ENCODE results near the gene MAML2. TPM values are rescaled to one million over a fixed set of nuclear protein-coding genes. Genes with fewer than 3 reads are reported as not detected.

The MAML2 gene
- total and polyA plus RNA-seq, 2 experiments from 2014 or later, result 2.0 to 7.1 TPM

DNA sequence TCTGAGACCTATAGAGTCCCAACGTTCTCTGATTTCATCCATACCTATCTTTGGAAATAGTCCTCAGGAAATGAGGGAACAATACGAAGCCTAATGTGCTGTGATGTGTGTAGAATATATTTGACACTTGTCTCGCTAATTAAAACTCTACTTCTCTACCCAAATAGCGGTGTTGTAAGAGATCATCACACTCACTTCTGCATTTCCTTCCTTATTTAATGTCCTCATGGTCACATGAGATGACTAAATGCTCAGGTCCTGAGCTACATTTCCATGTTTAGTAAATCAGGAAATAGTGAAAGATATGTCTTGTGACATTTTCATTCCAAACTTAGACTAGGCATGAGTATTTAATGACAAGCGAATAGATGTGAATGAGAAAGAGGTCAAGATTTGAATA is 112.3 kb downstream of the MAML2 start:
- Mint-ChIP-seq H3K4me1 (peaks cover 12% of the 10 kb centered on the region), H3K27me3 (ENCODE audit: insufficient read depth, low read depth, poor library complexity) (peaks cover 2% of the 10 kb centered on the region), H3K4me3 (no peak overlapping the region), H3K9me3 (no peaks in the 10 kb centered on the region), H3K27ac (no peak overlapping the region), H3K36me3 (ENCODE audit: low read depth) (no peaks in the 10 kb centered on the region)
- no peaks in the 10 kb centered on the region for H3K27me3 ChIP-seq (ENCODE audit: insufficient read depth)
- no peaks in the 10 kb centered on the region for H3K9me2 ChIP-seq (ENCODE audit: insufficient read depth)
- ATAC-seq (no peak), DNase-seq (ENCODE audit: low spot score) (no peak)
- no peaks in the 10 kb centered on the region for H3F3A ChIP-seq (replicated peaks; ENCODE audit: low read depth)
- H3K4me3 ChIP-seq, result no peak overlapping the region
- H3K36me3 ChIP-seq (ENCODE audit: insufficient read depth), result no peaks in the 10 kb centered on the region
- no peaks in the 10 kb centered on the region for H3K4me1 ChIP-seq (ENCODE audit: insufficient read depth)
- no peak overlapping the region for H3K4me2 ChIP-seq
- no peaks in the 10 kb centered on the region for H4K20me1 ChIP-seq (replicated peaks; ENCODE audit: insufficient read depth)
- no peaks in the 10 kb centered on the region for H3K79me2 ChIP-seq (replicated peaks; ENCODE audit: insufficient read depth)
- no peak overlapping the region for H2AFZ ChIP-seq
- no peak overlapping the region for H3K27ac ChIP-seq (ENCODE audit: low read depth)
- TF ChIP-seq, protein P1, sequence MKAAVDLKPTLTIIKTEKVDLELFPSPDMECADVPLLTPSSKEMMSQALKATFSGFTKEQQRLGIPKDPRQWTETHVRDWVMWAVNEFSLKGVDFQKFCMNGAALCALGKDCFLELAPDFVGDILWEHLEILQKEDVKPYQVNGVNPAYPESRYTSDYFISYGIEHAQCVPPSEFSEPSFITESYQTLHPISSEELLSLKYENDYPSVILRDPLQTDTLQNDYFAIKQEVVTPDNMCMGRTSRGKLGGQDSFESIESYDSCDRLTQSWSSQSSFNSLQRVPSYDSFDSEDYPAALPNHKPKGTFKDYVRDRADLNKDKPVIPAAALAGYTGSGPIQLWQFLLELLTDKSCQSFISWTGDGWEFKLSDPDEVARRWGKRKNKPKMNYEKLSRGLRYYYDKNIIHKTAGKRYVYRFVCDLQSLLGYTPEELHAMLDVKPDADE (IDR thresholded peaks at IDR 0.05), result no peak
- TF ChIP-seq EZH2 (IDR thresholded peaks at IDR 0.05; ENCODE audit: low read depth, unreplicated experiment) (no peak), EZH2phosphoT487 (IDR thresholded peaks at IDR 0.05; ENCODE audit: unreplicated experiment) (no peak), JUNB (IDR thresholded peaks at IDR 0.05; ENCODE audit: unreplicated experiment) (no peak), POLR2AphosphoS5 (IDR thresholded peaks at IDR 0.05; ENCODE audit: low read depth) (no peak), STAT1 (IDR thresholded peaks at IDR 0.05; ENCODE audit: unreplicated experiment) (no peak), ZNF114 (CRISPR knock-in tag; IDR thresholded peaks at IDR 0.05) (no peak), CREB1 (CRISPR knock-in tag; IDR thresholded peaks at IDR 0.05; ENCODE audit: low read depth) (no peak), ZNF331 (CRISPR knock-in tag; IDR thresholded peaks at IDR 0.05; ENCODE audit: low read depth) (no peak), NANOG (IDR thresholded peaks at IDR 0.05; ENCODE audit: borderline replicate concordance) (no peak)
- TF ChIP-seq, protein P2, sequence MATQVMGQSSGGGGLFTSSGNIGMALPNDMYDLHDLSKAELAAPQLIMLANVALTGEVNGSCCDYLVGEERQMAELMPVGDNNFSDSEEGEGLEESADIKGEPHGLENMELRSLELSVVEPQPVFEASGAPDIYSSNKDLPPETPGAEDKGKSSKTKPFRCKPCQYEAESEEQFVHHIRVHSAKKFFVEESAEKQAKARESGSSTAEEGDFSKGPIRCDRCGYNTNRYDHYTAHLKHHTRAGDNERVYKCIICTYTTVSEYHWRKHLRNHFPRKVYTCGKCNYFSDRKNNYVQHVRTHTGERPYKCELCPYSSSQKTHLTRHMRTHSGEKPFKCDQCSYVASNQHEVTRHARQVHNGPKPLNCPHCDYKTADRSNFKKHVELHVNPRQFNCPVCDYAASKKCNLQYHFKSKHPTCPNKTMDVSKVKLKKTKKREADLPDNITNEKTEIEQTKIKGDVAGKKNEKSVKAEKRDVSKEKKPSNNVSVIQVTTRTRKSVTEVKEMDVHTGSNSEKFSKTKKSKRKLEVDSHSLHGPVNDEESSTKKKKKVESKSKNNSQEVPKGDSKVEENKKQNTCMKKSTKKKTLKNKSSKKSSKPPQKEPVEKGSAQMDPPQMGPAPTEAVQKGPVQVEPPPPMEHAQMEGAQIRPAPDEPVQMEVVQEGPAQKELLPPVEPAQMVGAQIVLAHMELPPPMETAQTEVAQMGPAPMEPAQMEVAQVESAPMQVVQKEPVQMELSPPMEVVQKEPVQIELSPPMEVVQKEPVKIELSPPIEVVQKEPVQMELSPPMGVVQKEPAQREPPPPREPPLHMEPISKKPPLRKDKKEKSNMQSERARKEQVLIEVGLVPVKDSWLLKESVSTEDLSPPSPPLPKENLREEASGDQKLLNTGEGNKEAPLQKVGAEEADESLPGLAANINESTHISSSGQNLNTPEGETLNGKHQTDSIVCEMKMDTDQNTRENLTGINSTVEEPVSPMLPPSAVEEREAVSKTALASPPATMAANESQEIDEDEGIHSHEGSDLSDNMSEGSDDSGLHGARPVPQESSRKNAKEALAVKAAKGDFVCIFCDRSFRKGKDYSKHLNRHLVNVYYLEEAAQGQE (IDR thresholded peaks at IDR 0.05; ENCODE audit: unreplicated experiment), result no peak
- TF ChIP-seq, protein P3, sequence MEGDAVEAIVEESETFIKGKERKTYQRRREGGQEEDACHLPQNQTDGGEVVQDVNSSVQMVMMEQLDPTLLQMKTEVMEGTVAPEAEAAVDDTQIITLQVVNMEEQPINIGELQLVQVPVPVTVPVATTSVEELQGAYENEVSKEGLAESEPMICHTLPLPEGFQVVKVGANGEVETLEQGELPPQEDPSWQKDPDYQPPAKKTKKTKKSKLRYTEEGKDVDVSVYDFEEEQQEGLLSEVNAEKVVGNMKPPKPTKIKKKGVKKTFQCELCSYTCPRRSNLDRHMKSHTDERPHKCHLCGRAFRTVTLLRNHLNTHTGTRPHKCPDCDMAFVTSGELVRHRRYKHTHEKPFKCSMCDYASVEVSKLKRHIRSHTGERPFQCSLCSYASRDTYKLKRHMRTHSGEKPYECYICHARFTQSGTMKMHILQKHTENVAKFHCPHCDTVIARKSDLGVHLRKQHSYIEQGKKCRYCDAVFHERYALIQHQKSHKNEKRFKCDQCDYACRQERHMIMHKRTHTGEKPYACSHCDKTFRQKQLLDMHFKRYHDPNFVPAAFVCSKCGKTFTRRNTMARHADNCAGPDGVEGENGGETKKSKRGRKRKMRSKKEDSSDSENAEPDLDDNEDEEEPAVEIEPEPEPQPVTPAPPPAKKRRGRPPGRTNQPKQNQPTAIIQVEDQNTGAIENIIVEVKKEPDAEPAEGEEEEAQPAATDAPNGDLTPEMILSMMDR (conservative IDR thresholded peaks at IDR 0.05; ENCODE audit: low read depth in 2 of 2), result no peak
- TF ChIP-seq, protein P4, sequence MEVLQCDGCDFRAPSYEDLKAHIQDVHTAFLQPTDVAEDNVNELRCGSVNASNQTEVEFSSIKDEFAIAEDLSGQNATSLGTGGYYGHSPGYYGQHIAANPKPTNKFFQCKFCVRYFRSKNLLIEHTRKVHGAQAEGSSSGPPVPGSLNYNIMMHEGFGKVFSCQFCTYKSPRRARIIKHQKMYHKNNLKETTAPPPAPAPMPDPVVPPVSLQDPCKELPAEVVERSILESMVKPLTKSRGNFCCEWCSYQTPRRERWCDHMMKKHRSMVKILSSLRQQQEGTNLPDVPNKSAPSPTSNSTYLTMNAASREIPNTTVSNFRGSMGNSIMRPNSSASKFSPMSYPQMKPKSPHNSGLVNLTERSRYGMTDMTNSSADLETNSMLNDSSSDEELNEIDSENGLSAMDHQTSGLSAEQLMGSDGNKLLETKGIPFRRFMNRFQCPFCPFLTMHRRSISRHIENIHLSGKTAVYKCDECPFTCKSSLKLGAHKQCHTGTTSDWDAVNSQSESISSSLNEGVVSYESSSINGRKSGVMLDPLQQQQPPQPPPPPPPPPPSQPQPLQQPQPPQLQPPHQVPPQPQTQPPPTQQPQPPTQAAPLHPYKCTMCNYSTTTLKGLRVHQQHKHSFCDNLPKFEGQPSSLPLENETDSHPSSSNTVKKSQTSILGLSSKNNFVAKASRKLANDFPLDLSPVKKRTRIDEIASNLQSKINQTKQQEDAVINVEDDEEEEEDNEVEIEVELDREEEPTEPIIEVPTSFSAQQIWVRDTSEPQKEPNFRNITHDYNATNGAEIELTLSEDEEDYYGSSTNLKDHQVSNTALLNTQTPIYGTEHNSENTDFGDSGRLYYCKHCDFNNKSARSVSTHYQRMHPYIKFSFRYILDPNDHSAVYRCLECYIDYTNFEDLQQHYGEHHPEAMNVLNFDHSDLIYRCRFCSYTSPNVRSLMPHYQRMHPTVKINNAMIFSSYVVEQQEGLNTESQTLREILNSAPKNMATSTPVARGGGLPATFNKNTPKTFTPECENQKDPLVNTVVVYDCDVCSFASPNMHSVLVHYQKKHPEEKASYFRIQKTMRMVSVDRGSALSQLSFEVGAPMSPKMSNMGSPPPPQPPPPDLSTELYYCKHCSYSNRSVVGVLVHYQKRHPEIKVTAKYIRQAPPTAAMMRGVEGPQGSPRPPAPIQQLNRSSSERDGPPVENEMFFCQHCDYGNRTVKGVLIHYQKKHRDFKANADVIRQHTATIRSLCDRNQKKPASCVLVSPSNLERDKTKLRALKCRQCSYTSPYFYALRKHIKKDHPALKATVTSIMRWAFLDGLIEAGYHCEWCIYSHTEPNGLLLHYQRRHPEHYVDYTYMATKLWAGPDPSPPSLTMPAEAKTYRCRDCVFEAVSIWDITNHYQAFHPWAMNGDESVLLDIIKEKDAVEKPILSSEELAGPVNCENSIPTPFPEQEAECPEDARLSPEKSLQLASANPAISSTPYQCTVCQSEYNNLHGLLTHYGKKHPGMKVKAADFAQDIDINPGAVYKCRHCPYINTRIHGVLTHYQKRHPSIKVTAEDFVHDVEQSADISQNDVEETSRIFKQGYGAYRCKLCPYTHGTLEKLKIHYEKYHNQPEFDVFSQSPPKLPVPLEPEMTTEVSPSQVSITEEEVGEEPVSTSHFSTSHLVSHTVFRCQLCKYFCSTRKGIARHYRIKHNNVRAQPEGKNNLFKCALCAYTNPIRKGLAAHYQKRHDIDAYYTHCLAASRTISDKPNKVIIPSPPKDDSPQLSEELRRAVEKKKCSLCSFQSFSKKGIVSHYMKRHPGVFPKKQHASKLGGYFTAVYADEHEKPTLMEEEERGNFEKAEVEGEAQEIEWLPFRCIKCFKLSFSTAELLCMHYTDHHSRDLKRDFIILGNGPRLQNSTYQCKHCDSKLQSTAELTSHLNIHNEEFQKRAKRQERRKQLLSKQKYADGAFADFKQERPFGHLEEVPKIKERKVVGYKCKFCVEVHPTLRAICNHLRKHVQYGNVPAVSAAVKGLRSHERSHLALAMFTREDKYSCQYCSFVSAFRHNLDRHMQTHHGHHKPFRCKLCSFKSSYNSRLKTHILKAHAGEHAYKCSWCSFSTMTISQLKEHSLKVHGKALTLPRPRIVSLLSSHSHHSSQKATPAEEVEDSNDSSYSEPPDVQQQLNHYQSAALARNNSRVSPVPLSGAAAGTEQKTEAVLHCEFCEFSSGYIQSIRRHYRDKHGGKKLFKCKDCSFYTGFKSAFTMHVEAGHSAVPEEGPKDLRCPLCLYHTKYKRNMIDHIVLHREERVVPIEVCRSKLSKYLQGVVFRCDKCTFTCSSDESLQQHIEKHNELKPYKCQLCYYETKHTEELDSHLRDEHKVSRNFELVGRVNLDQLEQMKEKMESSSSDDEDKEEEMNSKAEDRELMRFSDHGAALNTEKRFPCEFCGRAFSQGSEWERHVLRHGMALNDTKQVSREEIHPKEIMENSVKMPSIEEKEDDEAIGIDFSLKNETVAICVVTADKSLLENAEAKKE (CRISPR knock-in tag; IDR thresholded peaks at IDR 0.05), result no peak

Data from GM23338 (cell line).